Peyer's patch (tissue), 4 donors: Measurements from ENCODE around the gene ITGA8. TPM values are rescaled to one million over a fixed set of nuclear protein-coding genes. Genes with fewer than 3 reads are reported as not detected.
"Not testable (repeated sequence)": the region's sequence is repeated elsewhere in the genome, so short reads cannot be mapped to it uniquely, and the experiment has no call there.

Experiments
- DNase-seq, 3 donors: peaks; one replicate each; pipeline ENCODE4 v3.0.0-alpha.2; 2017 to 2019
- H3K27ac ChIP-seq, 4 donors: fragments of 200-600 bp; sonication (generic); one replicate each; pipeline ENCODE4 v1.5.1; 2016 to 2019
- H3K27me3 ChIP-seq, 2 donors: fragments of 200-600 bp; sonication (generic); one replicate each; pipeline ENCODE4 v1.5.1; 2019
- H3K36me3 ChIP-seq, 3 donors: fragments of 200-600 bp; sonication (generic); one replicate each; pipeline ENCODE4 v1.5.1; 2016 to 2019
- H3K4me1 ChIP-seq, 4 donors: fragments of 200-600 bp; sonication (generic); one replicate each; pipeline ENCODE4 v1.5.1; 2016 to 2019
- H3K4me3 ChIP-seq, 4 donors: fragments of 200-600 bp; sonication (generic); 1 replicate in 3 of 4; 2 replicates in 1 of 4; pipeline ENCODE4 v1.5.1; 2016 to 2019; ENCODE audit warnings: mild to moderate bottlenecking in 1 of 4
- H3K9me3 ChIP-seq, 4 donors: fragments of 200-600 bp; sonication (generic); one replicate each; pipeline ENCODE4 v1.5.1; 2016 to 2019; ENCODE audit warnings: mild to moderate bottlenecking in 1 of 4
- POLR2A ChIP-seq, 2 donors: fragments of 450-650 bp; IDR thresholded peaks; one replicate each; pipeline ENCODE4 v1.5.1; 2017; ENCODE audit warnings: antibody characterized with exemption in 2 of 2, mild to moderate bottlenecking in 2 of 2, moderate library complexity in 2 of 2
- total RNA-seq, 4 donors: library from RNA; depleted of rRNA; stranded (reverse); fragments of >200 nt; gene quantifications; one replicate each; pipeline ENCODE4 v1.1.0, GENCODE V29; 2016
- TF ChIP-seq, protein P1 (sequence below), 6 experiments: fragments of 450-650 bp in 4 of 6; fragments of 200-600 bp in 2 of 6; sonication (generic) in 1 of 6; IDR thresholded peaks; one replicate each; pipeline ENCODE4 v1.5.1; 2017 to 2019; ENCODE audit warnings: antibody characterized with exemption in 6 of 6, mild to moderate bottlenecking in 3 of 6, moderate library complexity in 1 of 6

Gene ITGA8
- total RNA-seq, 4 donors from 2014 or later: 2.4 to 13.2 (median 3.9) TPM

DNA sequence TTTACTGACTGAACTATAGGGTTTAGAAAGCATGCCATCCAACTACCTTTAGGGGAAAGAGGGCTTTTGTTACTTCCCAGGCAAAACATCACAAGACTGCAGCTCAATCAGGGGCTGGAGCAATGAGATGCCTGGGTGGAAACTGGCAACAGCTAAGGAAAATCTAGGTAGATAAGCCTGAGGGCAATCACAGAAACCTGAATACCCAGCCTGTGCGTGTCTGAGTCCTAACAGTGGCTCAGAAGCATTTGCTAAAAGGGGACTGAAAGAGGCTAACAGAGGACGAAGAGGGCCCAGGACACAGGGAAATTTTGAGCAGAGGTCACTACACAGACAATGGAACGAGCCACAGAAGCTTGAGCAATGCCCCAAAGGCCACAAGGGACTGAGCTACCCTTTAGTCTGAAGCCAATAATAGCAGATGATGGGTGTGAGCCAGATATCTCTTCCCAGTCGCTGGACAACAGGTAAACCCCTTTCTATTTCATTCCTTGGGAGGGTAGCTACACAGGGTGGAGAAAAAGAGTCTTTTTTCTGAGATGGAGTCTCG, 79.1 kb downstream of the ITGA8 start:
- TF ChIP-seq POLR2A (IDR thresholded peaks at IDR 0.05): no peak
- TF ChIP-seq, protein P1, sequence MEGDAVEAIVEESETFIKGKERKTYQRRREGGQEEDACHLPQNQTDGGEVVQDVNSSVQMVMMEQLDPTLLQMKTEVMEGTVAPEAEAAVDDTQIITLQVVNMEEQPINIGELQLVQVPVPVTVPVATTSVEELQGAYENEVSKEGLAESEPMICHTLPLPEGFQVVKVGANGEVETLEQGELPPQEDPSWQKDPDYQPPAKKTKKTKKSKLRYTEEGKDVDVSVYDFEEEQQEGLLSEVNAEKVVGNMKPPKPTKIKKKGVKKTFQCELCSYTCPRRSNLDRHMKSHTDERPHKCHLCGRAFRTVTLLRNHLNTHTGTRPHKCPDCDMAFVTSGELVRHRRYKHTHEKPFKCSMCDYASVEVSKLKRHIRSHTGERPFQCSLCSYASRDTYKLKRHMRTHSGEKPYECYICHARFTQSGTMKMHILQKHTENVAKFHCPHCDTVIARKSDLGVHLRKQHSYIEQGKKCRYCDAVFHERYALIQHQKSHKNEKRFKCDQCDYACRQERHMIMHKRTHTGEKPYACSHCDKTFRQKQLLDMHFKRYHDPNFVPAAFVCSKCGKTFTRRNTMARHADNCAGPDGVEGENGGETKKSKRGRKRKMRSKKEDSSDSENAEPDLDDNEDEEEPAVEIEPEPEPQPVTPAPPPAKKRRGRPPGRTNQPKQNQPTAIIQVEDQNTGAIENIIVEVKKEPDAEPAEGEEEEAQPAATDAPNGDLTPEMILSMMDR (IDR thresholded peaks at IDR 0.05): no peak
- H3K36me3 ChIP-seq: no peaks in the 10 kb centered on the region
- H3K4me3 ChIP-seq: no peak overlapping the region
- no peak for DNase-seq
- no peak overlapping the region for H3K27ac ChIP-seq
- no peaks in the 10 kb centered on the region for H3K27me3 ChIP-seq
- no peaks in the 10 kb centered on the region for H3K9me3 ChIP-seq
- no peaks in the 10 kb centered on the region for H3K4me1 ChIP-seq

DNA sequence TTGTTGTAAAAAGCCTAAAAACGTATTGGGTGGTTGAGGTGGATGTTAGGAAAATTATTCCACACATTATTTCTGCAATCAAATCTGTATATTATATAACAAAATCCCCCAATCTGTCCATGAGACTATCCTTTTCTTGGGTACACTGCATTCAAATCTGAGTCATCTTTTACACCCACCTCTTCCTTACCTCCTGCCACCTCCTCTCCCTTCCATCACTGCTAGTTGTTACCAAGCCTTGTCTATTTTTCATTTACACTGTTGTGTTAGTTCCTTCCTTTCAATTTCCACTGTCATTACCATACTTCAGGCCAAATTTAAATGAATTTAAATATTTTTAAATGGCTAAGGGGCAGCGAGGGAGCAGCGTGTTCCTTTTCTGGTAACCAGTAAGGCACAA, 83.3 kb downstream of the ITGA8 start:
- no peak for TF ChIP-seq POLR2A (IDR thresholded peaks at IDR 0.05)
- TF ChIP-seq, protein P1 (IDR thresholded peaks at IDR 0.05): no peak
- Histone ChIP-seq H3K36me3 (no peaks in the 10 kb centered on the region), H3K4me3 (no peak overlapping the region), H3K4me1 (no peaks in the 10 kb centered on the region), H3K27me3 (no peaks in the 10 kb centered on the region), H3K27ac (no peak overlapping the region), H3K9me3 (no peaks in the 10 kb centered on the region)
- DNase-seq: no peak

DNA sequence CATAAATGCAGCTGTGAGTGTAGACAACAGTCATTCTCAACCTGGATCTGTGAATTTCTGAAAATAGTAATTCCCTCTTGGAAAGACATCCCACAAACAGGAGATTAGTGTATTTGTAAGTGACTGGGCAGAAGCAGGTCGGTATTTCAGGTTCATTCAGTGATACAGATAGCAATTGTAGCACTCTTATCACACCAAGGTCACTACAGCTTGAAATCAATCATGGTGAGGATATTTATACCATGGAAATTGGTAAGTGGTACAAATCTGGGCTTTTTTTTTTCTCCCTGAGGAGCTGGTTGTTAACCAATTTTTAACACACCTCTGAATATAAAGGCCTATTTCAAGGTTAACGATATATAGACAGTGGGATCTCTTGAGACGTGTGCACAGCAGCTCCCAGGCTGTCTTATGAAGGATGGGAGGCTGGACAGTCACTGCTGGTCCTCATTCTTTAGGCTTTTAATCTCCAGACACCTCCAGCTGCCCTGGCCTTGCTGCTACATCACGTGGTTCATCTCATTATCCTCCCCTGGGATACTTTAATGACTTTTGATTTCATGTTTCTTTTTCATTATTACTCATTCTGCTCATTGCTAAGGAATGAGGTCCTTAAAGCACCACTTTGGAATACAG, 87.1 kb downstream of the ITGA8 start:
- Histone ChIP-seq H3K27ac (no peak overlapping the region), H3K9me3 (no peaks in the 10 kb centered on the region), H3K4me1 (no peaks in the 10 kb centered on the region), H3K36me3 (no peaks in the 10 kb centered on the region), H3K27me3 (no peaks in the 10 kb centered on the region), H3K4me3 (no peak overlapping the region)
- DNase-seq: no peak
- TF ChIP-seq POLR2A (IDR thresholded peaks at IDR 0.05): no peak
- TF ChIP-seq, protein P1 (IDR thresholded peaks at IDR 0.05): no peak

DNA sequence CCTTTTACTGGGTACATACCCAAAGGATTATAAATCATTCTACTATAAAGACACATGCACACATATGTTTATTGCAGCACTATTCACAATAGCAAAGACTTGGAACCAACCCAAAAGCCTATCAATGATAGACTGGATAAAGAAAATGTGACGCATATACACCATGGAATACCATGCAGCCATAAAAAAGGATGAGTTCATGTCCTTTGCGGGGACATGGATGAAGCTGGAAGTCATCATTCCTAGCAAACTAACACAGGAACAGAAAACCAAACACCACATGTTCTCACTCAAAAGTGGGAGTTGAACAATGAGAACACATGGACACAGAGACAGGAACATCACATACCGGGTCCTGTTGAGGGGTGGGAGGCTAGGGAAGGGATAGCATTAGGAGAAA, 88.5 kb downstream of the ITGA8 start:
- H3K36me3 ChIP-seq, H3K4me3 ChIP-seq, H3K9me3 ChIP-seq, H3K4me1 ChIP-seq, H3K27ac ChIP-seq, DNase-seq, H3K27me3 ChIP-seq: not testable (repeated sequence)

DNA sequence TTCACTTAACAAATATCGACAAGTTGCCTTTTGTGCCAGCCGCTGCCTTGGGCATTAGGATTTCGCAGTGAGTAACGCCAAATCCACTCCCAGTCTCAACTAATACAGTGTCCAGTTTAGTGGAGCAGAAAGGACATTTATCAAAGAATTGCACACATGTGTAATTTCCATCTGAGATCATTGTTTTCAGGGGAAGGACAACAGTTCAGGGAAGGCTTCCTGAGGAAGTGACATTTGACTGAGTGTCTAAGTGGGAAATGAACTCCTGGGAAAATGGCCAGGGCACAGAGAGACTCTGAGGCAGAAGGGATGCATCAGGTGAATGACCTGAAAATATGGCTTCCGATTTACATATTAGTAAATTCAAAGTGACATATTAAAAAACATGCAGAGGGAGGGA, 89.4 kb downstream of the ITGA8 start:
- TF ChIP-seq, protein P1 (IDR thresholded peaks at IDR 0.05): no peak
- TF ChIP-seq POLR2A (IDR thresholded peaks at IDR 0.05): no peak
- DNase-seq: no peak
- no peaks in the 10 kb centered on the region for H3K27me3 ChIP-seq
- H3K4me3 ChIP-seq: no peak overlapping the region
- no peaks in the 10 kb centered on the region for H3K36me3 ChIP-seq
- H3K4me1 ChIP-seq: no peaks in the 10 kb centered on the region
- no peak overlapping the region for H3K27ac ChIP-seq
- no peaks in the 10 kb centered on the region for H3K9me3 ChIP-seq

DNA sequence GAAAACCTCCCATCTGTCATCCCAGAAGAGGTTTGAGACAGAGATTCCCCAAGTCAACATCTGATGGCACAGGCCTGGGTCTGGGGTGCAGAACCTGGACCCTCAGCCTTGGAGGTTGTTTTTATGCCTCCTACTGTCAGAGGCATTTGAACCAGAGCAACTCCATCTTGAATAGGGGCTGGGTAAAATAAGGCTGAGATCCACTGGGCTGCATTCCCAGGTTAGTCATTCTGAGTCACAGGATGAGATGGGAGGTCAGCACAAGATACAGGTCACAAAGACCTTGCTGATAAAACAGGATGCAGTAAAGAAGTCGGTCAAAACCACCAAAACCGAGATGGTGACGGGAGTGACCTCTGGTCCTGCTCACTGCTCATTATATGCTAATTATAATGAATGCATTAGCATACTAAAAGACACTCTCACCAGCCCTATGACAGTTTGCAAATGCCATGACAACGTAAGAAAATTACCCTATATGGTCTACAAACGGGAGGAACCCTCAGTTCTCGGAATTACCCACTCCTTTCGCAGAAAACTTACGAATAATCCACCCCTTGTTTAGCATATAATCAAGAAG, 92.0 kb downstream of the ITGA8 start:
- no peak for TF ChIP-seq POLR2A (IDR thresholded peaks at IDR 0.05)
- TF ChIP-seq, protein P1 (IDR thresholded peaks at IDR 0.05): no peak
- Histone ChIP-seq H3K4me1 (no peaks in the 10 kb centered on the region), H3K9me3 (no peaks in the 10 kb centered on the region), H3K4me3 (no peak overlapping the region), H3K27ac (no peak overlapping the region), H3K36me3 (no peaks in the 10 kb centered on the region), H3K27me3 (no peaks in the 10 kb centered on the region)
- no peak for DNase-seq
